GM12891 (cell line): ENCODE measurements around the gene PRM3. TPM values are rescaled to one million over a fixed set of nuclear protein-coding genes. Genes with fewer than 3 reads are reported as not detected.

Experiments used
- DNase-seq: peaks from one replicate; pipeline ENCODE4 v3.0.0; 2011; ENCODE audit warnings: low spot score; ENCODE audit not compliant: insufficient read length
- FAIRE-seq: peaks from 2 replicates; lab custom pipeline; 2011; peaks lifted over from hg19 to GRCh38; lab: Jason Lieb, UNC
- PAX5 ChIP-seq: IDR thresholded peaks from 2 replicates; pipeline ENCODE4 v1.6.1; 2011; ENCODE audit warnings: low read length, moderate library complexity, mild to moderate bottlenecking; ENCODE audit not compliant: insufficient read depth, severe bottlenecking
- POLR2A ChIP-seq: IDR thresholded peaks from 2 replicates; pipeline ENCODE4 v1.6.1; 2011; ENCODE audit warnings: low read depth, low read length, control low read depth
- POLR2AphosphoS5 ChIP-seq: IDR thresholded peaks from 2 replicates; pipeline ENCODE4 v1.6.1; 2011; ENCODE audit warnings: low read depth, low read length, control low read depth
- POU2F2 ChIP-seq: IDR thresholded peaks from 2 replicates; pipeline ENCODE4 v1.6.1; 2011; ENCODE audit warnings: low read depth, mild to moderate bottlenecking, control low read depth, low read length, moderate library complexity
- SPI1 ChIP-seq: IDR thresholded peaks from 2 replicates; pipeline ENCODE4 v1.6.1; 2011; ENCODE audit warnings: low read depth, low read length, control low read depth
- TAF1 ChIP-seq: IDR thresholded peaks from 2 replicates; pipeline ENCODE4 v1.6.1; 2011; ENCODE audit warnings: low read depth, low read length, control low read depth
- polyA plus RNA-seq: library from polyadenylated mRNA; unstranded; fragments of >200 nt; gene quantifications from one replicate; pipeline ENCODE4 v1.2.1, GENCODE V29; 2012; ENCODE audit warnings: low read depth, missing spikeins, inconsistent platforms; ENCODE audit not compliant: missing spikeins

The PRM3 gene
- not detected for polyA plus RNA-seq

- no peak for TF ChIP-seq TAF1
- TF ChIP-seq SPI1 = no peak
- TF ChIP-seq POU2F2 = no peak
- no peak for TF ChIP-seq POLR2A
- TF ChIP-seq PAX5 = no peak
- TF ChIP-seq POLR2AphosphoS5 = no peak
- FAIRE-seq (no peak), DNase-seq (no peak)
Observed at GRCh38 chr16:11272921-11273720, at the start of gene PRM3. Gene PRM3, minus strand, starts transcription at chr16:11273629. Its CDS starts 34 bp downstream, at chr16:11273595.

GRCh38 chr16:11322823-11323222 lies 49.4 kb upstream of the PRM3 start:
- FAIRE-seq = no peak
- TF ChIP-seq SPI1 (no peak), POLR2A (no peak), POU2F2 (no peak)
- no peak for DNase-seq

- DNase-seq = no peak
- TF ChIP-seq PAX5 = no peak
- TF ChIP-seq SPI1 = no peak
- no peak for TF ChIP-seq POLR2A
- TF ChIP-seq POU2F2 = no peak
- no peak for TF ChIP-seq TAF1
- no peak for TF ChIP-seq POLR2AphosphoS5
- peak; percentile 91 for FAIRE-seq
Observed at GRCh38 chr16:11321662-11322061, 48.2 kb upstream of the PRM3 start.

GRCh38 chr16:11320170-11320569 lies 46.7 kb upstream of the PRM3 start:
- no peak for TF ChIP-seq POU2F2
- no peak for TF ChIP-seq TAF1
- TF ChIP-seq SPI1 = no peak
- TF ChIP-seq POLR2A = no peak
- TF ChIP-seq PAX5 = no peak
- no peak for TF ChIP-seq POLR2AphosphoS5
- FAIRE-seq (no peak), DNase-seq (no peak)

- no peak for TF ChIP-seq POU2F2
- no peak for TF ChIP-seq SPI1
- no peak for TF ChIP-seq POLR2AphosphoS5
- TF ChIP-seq PAX5 = no peak
- no peak for TF ChIP-seq POLR2A
- TF ChIP-seq TAF1 = no peak
- FAIRE-seq = no peak
- DNase-seq = no peak
Observed at GRCh38 chr16:11319529-11320146, 46.2 kb upstream of the PRM3 start.

- TF ChIP-seq POLR2AphosphoS5 = no peak
- TF ChIP-seq POU2F2 = no peak
- no peak for TF ChIP-seq POLR2A
- no peak for TF ChIP-seq PAX5
- no peak for TF ChIP-seq SPI1
- FAIRE-seq = no peak
- no peak for DNase-seq
Observed at GRCh38 chr16:11318817-11319216, 45.4 kb upstream of the PRM3 start.

GRCh38 chr16:11316331-11317015 lies 43.0 kb upstream of the PRM3 start:
- FAIRE-seq = no peak
- TF ChIP-seq SPI1 (no peak), POU2F2 (no peak), POLR2AphosphoS5 (no peak), POLR2A (no peak), PAX5 (no peak), TAF1 (no peak)

GRCh38 chr16:11315510-11315909 lies 42.1 kb upstream of the PRM3 start:
- FAIRE-seq = no peak
- TF ChIP-seq POLR2AphosphoS5 (no peak), PAX5 (no peak), POU2F2 (no peak), POLR2A (no peak), SPI1 (no peak), TAF1 (no peak)
- DNase-seq = no peak

More at GRCh38 chr16:11316331-11317015, 43.0 kb upstream of the PRM3 start:
- DNase-seq = no peak

GRCh38 chr16:11314309-11314894 lies 41.0 kb upstream of the PRM3 start:
- FAIRE-seq (no peak), DNase-seq (no peak)
- TF ChIP-seq POU2F2 (no peak), PAX5 (no peak), TAF1 (no peak), SPI1 (no peak)
